Glomerular visceral epithelial cell (primary cell): ENCODE results near the gene GLT6D1.

Experiments
- DNase-seq: peaks from one replicate; pipeline ENCODE4 v3.0.0-alpha.2; 2016; ENCODE audit errors: extremely low spot score

GLT6D1 gene

GRCh38 chr9:135622415-135623020 lies 16.8 kb downstream of the GLT6D1 start:
- DNase-seq = no peak

GRCh38 chr9:135620558-135620957 lies 18.8 kb downstream of the GLT6D1 start:
- no peak for DNase-seq

DNA sequence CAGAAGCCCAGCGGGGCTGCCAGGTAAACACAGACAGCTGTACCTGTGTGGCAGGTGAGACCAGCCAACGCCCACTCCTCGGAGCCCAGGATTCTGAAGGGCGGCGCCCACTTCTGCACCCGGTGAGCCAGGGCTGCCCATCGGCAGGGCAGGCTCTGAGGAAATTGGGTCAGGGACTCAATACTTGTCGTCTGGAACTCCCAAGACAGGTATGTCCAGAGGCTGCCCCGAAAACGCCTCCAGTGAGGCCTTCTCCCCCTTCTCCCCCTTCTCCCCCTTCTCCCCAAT lies 19.8 kb downstream of the GLT6D1 start:
- no peak for DNase-seq

GRCh38 chr9:135618866-135619598 lies 20.3 kb downstream of the GLT6D1 start:
- no peak for DNase-seq

DNA sequence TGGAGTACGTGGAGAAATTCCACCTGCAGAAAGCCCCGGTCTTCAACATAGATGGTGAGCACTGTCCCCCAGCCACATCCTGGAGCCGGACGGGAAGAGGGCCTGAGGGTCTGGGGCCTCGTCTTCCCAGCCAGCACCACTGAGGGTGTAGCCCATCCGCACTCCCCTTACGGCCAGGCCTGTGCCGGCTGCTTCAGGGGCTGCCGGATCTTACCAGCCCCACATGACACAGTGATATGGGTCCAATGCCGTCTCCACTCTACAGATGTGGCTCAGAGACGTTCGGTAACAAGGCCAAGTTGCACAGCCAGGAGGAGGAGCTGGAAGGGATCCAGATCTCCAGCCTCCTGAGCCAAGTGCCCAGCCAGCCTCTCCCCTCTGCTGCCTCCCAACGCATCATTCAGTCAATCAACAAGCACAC lies 21.3 kb downstream of the GLT6D1 start:
- DNase-seq = no peak

DNA sequence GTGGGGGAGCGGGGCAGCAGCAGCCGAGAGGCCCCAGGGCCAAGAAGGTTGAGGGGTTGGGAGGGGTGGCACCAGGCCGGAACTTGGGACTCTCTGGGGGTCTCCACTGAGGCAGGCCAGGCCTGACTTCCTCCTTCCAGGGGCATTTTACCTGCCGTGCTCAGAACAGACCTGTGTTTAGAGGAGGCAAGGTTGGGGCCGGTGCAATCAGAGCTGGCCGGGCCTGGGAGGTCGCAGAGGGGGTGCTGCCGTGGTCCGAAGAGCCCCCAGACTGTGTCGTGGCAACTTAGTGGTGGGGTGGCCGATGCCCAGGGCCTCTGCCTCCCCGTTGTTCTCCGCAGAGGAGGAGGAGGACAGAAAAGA lies 21.8 kb downstream of the GLT6D1 start:
- DNase-seq = no peak

GRCh38 chr9:135616619-135617537 lies 22.5 kb downstream of the GLT6D1 start:
- no peak for DNase-seq

- no peak for DNase-seq
Observed at GRCh38 chr9:135615666-135616618, 23.4 kb downstream of the GLT6D1 start.

GRCh38 chr9:135614821-135615665 lies 24.3 kb downstream of the GLT6D1 start:
- DNase-seq = no peak

DNA sequence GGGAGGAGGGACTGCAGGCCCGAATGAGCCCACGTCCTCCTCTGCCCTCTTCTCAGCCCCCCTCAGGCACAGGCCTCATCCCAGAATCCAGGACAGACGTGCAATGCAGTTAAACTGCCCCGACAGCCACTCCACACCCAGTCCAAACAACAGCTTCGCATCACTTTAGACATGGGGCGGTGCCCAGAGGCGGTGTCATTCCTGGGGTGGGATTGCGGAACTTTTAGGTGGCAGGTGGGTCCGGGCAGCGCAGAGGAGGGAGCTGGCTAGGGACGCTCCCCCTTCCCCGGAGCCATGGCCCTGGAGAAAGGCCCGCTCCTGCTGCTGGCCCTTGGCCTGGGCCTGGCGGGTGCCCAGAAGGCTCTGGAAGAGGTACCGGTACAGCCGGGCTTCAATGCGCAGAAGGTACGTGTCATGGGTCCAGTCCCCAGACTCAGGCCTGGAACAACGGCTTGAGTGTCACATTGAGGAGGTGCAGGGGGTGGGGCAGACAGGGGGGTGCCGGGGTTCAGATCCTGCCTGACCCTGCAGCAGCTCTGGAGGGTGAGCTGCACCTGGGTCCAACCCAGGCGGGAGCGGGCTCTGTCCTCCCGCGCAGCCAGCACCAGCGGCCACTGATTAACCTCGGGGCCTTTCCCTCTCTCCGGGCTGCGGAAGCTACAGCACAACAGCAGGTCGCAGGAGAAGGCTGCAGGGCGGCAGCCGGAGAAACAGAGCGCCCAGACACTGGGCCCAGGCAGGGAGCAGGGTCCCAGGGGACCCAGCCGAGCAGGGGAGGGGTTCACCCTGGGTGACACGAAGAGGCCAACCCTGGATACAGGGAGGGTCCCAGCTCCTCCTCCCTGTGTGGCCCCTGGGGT lies 25.2 kb downstream of the GLT6D1 start:
- no peak for DNase-seq

DNA sequence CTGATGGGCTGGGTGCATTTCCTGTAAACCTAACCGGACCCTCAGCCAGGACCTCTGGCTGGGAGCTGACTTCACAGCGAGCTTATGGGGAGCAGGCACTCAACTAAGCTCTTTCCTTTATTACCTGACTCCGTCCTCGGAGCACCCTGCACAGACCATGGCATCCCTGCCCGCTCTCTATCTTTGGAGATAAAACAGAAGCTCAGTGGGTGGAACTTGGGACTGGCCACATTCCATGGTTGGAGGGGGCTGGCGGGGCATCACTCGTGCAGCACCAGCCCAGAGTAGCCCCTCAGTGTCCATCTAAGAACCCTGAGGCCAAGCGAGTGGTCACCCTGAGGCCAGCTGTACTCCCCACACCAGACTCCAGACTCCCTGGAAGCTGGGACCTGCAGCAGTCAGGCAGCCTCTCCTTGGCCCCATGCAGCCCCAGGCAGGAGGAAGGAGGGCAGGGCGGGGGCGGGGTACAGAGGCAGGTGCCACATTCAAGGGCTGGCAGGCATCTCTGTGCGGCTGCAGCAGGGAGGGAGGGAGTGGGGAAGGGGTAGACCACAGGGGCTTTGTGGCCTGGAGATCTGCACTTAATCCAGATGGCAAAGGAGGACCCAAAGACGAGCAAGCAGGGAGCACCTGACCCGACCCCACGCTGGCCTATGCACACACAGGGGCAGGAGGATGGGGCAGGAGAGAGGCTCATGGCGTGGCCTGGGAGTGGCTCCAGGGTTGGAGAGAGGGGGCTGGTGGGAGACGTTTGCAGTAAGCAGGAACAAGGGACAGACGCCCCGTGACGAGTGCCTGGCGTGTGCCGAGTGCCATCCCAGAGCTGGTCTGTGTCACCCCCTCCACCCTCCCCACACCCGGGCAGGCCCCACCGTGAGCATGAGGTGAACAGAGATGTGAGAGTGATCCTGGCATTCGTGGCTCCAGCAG lies 26.1 kb downstream of the GLT6D1 start:
- no peak for DNase-seq

DNA sequence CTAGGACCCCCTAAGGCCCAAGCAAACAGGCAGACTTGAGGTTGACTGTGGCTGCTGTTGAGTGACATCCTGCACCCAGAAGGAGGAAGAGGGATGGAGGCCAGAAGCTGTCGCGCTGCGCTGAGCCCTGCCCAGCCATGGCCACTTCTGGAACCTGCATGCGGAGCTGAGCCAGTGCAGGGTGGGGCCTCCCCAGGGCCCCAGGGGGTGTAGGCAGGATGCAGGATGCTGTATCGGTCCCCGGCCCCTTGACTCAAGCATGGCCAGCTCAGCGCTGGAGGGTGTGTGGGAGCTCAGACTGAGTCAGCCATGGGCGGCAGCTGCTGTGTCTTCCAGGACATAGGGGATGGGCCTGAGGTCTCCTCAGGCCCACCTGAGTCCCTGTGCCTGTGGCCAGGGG lies 26.9 kb downstream of the GLT6D1 start:
- no peak for DNase-seq

DNA sequence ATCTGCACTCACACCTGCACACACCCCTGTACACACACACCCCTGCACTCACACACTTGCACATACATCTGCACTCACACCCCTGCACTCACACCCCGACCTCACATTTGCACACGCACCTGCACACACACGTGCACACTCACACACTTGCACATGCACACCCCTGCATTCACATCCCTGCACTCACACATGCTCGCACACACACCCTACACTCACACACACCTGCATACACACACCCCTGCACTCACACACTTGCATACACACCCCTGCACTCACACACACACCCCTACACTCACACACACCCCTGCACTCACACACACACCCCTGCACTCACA lies 27.5 kb downstream of the GLT6D1 start:
- no peak for DNase-seq

GRCh38 chr9:135611142-135611874 lies 28.0 kb downstream of the GLT6D1 start:
- no peak for DNase-seq

DNA sequence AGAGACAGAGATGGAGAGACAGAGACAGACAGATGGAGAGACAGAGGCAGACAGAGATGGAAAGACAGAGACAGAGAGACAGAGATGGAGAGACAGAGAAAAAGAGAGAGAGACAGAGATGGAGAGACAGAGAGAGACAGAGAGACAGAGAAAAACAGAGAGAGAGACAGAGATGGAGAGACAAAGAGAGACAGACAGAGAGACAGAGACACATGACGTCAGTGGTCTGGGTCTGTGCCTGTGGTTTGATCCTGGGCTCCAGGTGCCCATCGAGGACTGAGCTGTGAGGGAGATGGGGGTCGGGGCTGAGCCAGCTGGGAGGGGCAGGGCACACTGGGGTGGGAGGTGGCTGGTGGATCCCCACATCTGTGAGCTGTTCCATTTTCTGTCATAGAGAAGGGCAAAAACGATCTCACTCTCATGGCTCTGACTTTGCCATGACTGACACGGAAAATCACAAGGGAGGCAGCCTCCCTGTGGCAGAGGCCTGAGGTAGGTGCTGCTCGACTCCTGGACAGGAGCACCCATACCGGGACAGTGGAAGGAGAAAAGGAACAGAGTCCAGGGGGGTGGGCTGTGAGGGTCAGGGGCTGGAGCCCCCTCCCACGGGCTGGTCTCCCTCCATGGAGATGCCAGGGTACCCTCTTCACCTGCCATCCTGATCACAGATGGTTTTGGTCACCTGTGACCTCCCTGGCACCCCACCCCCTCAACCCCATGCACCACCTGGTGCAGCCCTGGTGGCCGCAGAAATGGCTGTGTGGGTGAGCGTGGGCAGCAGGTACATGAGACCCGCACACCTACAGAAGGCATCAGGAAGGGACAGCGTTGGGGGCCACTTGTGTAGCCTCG lies 28.8 kb downstream of the GLT6D1 start:
- DNase-seq = no peak

DNA sequence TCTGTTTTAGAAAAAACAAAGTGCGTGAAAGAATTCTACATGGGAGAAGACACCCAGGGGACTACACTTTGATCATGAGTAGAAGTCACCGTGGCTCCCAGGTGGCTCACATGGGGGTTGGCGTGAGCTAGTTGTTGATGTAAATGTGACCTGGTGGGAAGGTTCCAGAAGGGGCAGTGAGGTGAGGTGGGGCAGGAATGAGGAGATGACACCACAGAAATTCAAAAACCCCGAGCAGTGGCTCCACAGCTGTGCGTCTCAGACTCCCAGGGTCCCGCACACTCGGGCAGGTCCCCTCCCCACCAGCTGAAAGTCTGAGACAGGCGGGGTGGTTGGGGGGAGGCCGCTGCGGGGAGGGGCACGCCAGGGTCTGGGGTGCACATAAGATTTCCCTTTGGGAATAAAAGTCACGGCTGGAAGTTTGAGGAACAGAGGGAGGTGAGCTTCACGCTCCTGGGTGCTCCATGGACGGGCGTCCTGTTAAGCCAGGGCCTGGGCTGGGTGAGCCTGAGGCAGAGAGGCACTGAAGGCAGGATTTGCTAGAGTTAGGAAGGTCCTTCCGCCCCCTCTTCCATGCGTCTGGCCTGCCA lies 29.9 kb downstream of the GLT6D1 start:
- no peak for DNase-seq

GRCh38 chr9:135608999-135609317 lies 30.4 kb downstream of the GLT6D1 start:
- no peak for DNase-seq
